ENCODE results near the gene PCYT2.

- TF ChIP-seq BDP1 (IDR thresholded peaks at IDR 0.05; ENCODE audit: insufficient read depth, insufficient read length), result no peak
- TF ChIP-seq HMG20A (CRISPR knock-in tag; conservative IDR thresholded peaks at IDR 0.05), result no peak
- no peak for TF ChIP-seq ID3 (CRISPR knock-in tag; IDR thresholded peaks at IDR 0.05)
- TF ChIP-seq ID3 (tag; IDR thresholded peaks at IDR 0.05), result no peak
- TF ChIP-seq CTCF (IDR thresholded peaks at IDR 0.05 in 2 of 3, conservative IDR thresholded peaks at IDR 0.05 in 1 of 3; ENCODE audit: insufficient read depth in 2 of 3, low read depth in 1 of 3, low read length in 3 of 3), result no peak
- TF ChIP-seq HES1 (IDR thresholded peaks at IDR 0.05; ENCODE audit: low read depth), result no peak
Measured at GRCh38 chr17:81879121-81879520, 32.1 kb downstream of the PCYT2 start.
